Panc1 (cell line): ENCODE data around the gene EMP2. TPM values are rescaled to one million over a fixed set of nuclear protein-coding genes. Genes with fewer than 3 reads are reported as not detected.

Experiments
- ATAC-seq: fragments of 200-7000 bp; cut with Tn5 transposase; 2 replicates; pipeline ENCODE4 v1.9.1; 2020; ENCODE audit warnings: mild to moderate bottlenecking, moderate library complexity
- BruUV-seq: library from RNA; stranded (reverse); fragments of 400-500 nt; replicated peaks from 2 replicates; lab custom pipeline; 2021; lab: Mats Ljungman, UMichigan
- CTCF ChIA-PET: fragments of 300-600 bp; sonication (Branson Sonifier 250); formaldehyde crosslinking; loops from one replicate; lab custom pipeline; 2022; ENCODE audit warnings: antibody characterized with exemption; lab: Charles Lee
- POLR2A ChIA-PET: fragments of 300-600 bp; sonication (Branson Sonifier 250); formaldehyde crosslinking; loops from one replicate; lab custom pipeline; 2022; ENCODE audit warnings: antibody characterized with exemption; lab: Charles Lee
- DNase-seq: peaks from one replicate; pipeline ENCODE4 v3.0.0-alpha.2; 2010; ENCODE audit warnings: low read depth, low spot score
- H3K27ac ChIP-seq: 2 replicates; pipeline ENCODE4 v1.5.1; 2011; ENCODE audit warnings: mild to moderate bottlenecking, low read length, inconsistent platforms
- H3K27me3 ChIP-seq: fragments of 200-500 bp; sonication (Bioruptor generic); 2 replicates; pipeline ENCODE4 v1.6.0; 2014; ENCODE audit warnings: low read length, inconsistent platforms; ENCODE audit not compliant: control insufficient read depth, insufficient read depth
- H3K36me3 ChIP-seq: fragments of 200-500 bp; sonication (Bioruptor generic); 2 replicates; pipeline ENCODE4 v1.5.1; 2014; ENCODE audit warnings: inconsistent platforms, mild to moderate bottlenecking, low read length, moderate library complexity; ENCODE audit not compliant: control insufficient read depth, insufficient read depth
- H3K4me1 ChIP-seq: 2 replicates; pipeline ENCODE4 v1.5.1; 2011; ENCODE audit warnings: inconsistent platforms, mild to moderate bottlenecking, low read length, moderate library complexity; ENCODE audit not compliant: control insufficient read depth, insufficient read depth
- H3K4me3 ChIP-seq, 2 experiments: 2 replicates each; pipeline ENCODE4 v1.5.1; 2011 to 2012; ENCODE audit warnings: low read depth in 2 of 2, low read length in 2 of 2, mild to moderate bottlenecking in 2 of 2, inconsistent platforms in 1 of 2, moderate library complexity in 1 of 2
- H3K9me3 ChIP-seq: fragments of 200-500 bp; sonication (Bioruptor generic); 2 replicates; pipeline ENCODE4 v1.5.1; 2014; ENCODE audit warnings: low read depth, mild to moderate bottlenecking, inconsistent platforms, low read length, moderate library complexity; ENCODE audit not compliant: control insufficient read depth, insufficient read depth
- POLR2AphosphoS5 ChIP-seq: IDR thresholded peaks from 2 replicates; pipeline ENCODE4 v1.6.1; 2012; ENCODE audit warnings: mild to moderate bottlenecking, low read depth, low read length, moderate library complexity
- REST ChIP-seq, 2 experiments: IDR thresholded peaks; 2 replicates each; pipeline ENCODE4 v1.6.1; 2011 to 2012; ENCODE audit warnings: low read depth in 2 of 2, control low read depth in 1 of 2, low read length in 1 of 2, mild to moderate bottlenecking in 1 of 2, moderate library complexity in 1 of 2; ENCODE audit not compliant: insufficient read depth in 1 of 2
- SIN3A ChIP-seq: IDR thresholded peaks from 2 replicates; pipeline ENCODE4 v1.6.1; 2012; ENCODE audit warnings: low read depth, mild to moderate bottlenecking, low read length, moderate library complexity, borderline replicate concordance; ENCODE audit not compliant: insufficient read depth
- TCF7L2 ChIP-seq: IDR thresholded peaks from 2 replicates; pipeline ENCODE4 v1.6.1; 2011; ENCODE audit warnings: mild to moderate bottlenecking, low read depth, low read length, inconsistent platforms
- in situ Hi-C: cut with HindIII; loops from 2 replicates; pipeline ENCODE4 v1.10.0; 2016; ENCODE audit warnings: low sequenced_read_pairs, low pct_unique_long_range_greater_than_20kb
- intact Hi-C: fragments of 100-400 bp; cut with micrococcal nuclease; formaldehyde crosslinking; loops from one replicate; pipeline ENCODE4 v1.10.0; 2022; ENCODE audit not compliant: unreplicated experiment
- total RNA-seq: library from RNA; stranded (reverse); gene quantifications from one replicate; pipeline ENCODE4 v1.2.1, GENCODE V29; 2021; ENCODE audit not compliant: unreplicated experiment
- TF ChIP-seq, protein P1 (sequence below): fragments of 450-650 bp; IDR thresholded peaks from 2 replicates; pipeline ENCODE4 v1.5.1; 2017; ENCODE audit warnings: mild to moderate bottlenecking

EMP2 gene
- total RNA-seq, 1 experiment from 2014 or later = 13.8 TPM

- no TSS peak for BruUV-seq
- no peaks in the 10 kb centered on the region for H3K4me1 ChIP-seq
- DNase-seq (no peak), ATAC-seq (no peak)
- ChIA-PET POLR2A (no interaction called here), CTCF (interaction anchor here (0.6 kb wide), 2 partner anchors 59 to 1349 kb away, joined by 5 read pairs; no protein-coding TSS in a partner anchor)
- no peaks in the 10 kb centered on the region for H3K9me3 ChIP-seq
- intact Hi-C loops = loop anchor here (10.0 kb wide), 2 partner anchors 65 to 395 kb away; partner anchors contain the start of gene EMP2
- TF ChIP-seq POLR2AphosphoS5 = no peak
- TF ChIP-seq REST (IDR thresholded peaks at IDR 0.05; ENCODE audit: insufficient read depth in 1 of 2, low read depth in 2 of 2, low read length in 1 of 2) = no peak
- TF ChIP-seq TCF7L2 = no peak
- TF ChIP-seq, protein P1, sequence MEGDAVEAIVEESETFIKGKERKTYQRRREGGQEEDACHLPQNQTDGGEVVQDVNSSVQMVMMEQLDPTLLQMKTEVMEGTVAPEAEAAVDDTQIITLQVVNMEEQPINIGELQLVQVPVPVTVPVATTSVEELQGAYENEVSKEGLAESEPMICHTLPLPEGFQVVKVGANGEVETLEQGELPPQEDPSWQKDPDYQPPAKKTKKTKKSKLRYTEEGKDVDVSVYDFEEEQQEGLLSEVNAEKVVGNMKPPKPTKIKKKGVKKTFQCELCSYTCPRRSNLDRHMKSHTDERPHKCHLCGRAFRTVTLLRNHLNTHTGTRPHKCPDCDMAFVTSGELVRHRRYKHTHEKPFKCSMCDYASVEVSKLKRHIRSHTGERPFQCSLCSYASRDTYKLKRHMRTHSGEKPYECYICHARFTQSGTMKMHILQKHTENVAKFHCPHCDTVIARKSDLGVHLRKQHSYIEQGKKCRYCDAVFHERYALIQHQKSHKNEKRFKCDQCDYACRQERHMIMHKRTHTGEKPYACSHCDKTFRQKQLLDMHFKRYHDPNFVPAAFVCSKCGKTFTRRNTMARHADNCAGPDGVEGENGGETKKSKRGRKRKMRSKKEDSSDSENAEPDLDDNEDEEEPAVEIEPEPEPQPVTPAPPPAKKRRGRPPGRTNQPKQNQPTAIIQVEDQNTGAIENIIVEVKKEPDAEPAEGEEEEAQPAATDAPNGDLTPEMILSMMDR = no peak
- no peak for TF ChIP-seq SIN3A
- in situ Hi-C loops = no loop called here
- H3K36me3 ChIP-seq = no peaks in the 10 kb centered on the region
- no peak overlapping the region for H3K27ac ChIP-seq
- no peak overlapping the region for H3K4me3 ChIP-seq
- H3K27me3 ChIP-seq = no peaks in the 10 kb centered on the region
These were observed 60.2 kb downstream of the EMP2 start for GRCh38 chr16:10519929-10520868.

DNA sequence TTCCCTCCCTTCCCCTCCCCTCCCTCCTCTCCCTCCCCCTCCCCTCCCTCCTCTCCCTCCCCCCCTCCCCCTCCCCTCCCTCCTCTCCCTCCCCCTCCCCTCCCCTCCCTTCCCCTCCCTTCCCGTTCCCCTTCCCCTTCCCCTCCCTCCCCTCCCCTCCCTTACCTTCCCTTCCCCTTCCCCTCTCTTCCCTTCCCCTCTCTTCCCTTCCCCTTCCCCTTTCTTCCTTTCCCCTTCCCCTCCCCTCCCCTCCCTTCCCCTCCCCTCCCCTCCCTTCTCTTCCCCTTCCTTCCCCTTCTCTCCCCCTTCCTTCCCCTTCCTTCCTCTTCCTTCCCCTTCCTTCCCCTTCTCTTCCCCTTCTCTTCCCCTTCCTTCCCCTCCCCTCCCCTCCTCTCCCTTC, 61.1 kb downstream of the EMP2 start:
- TF ChIP-seq REST (IDR thresholded peaks at IDR 0.05; ENCODE audit: insufficient read depth in 1 of 2, low read depth in 2 of 2, low read length in 1 of 2) (no peak), POLR2AphosphoS5 (no peak), SIN3A (no peak), TCF7L2 (no peak)
- TF ChIP-seq, protein P1 = no peak
- no peaks in the 10 kb centered on the region for H3K9me3 ChIP-seq
- no TSS peak for BruUV-seq
- intact Hi-C loops (no loop called here), in situ Hi-C loops (no loop called here)
- DNase-seq = no peak
- no peaks in the 10 kb centered on the region for H3K36me3 ChIP-seq
- no peak for ATAC-seq
- ChIA-PET POLR2A (interaction anchor here (0.7 kb wide), 1 partner anchor 207 kb away, joined by 4 read pairs; no protein-coding TSS in a partner anchor), CTCF (no interaction called here)
- no peaks in the 10 kb centered on the region for H3K27me3 ChIP-seq
- no peak overlapping the region for H3K27ac ChIP-seq
- H3K4me3 ChIP-seq = no peak overlapping the region
- H3K4me1 ChIP-seq = no peaks in the 10 kb centered on the region
